KMS-11 (cell line): Measurements from ENCODE around the gene BRICD5.

Experiments
- H2AFZ ChIP-seq: fragments of 200-600 bp; sonication (generic); 2 replicates; pipeline ENCODE4 v1.6.1; 2016; ENCODE audit warnings: antibody characterized with exemption, mixed run types, low read depth
- H3K27ac ChIP-seq: fragments of 200-600 bp; sonication (generic); 2 replicates; pipeline ENCODE4 v1.6.1; 2016; ENCODE audit warnings: mild to moderate bottlenecking, mixed run types
- H3K27me3 ChIP-seq: fragments of 200-600 bp; sonication (generic); 2 replicates; pipeline ENCODE4 v1.6.1; 2017; ENCODE audit warnings: mild to moderate bottlenecking, low read depth, mixed run types, moderate library complexity; ENCODE audit not compliant: insufficient read depth
- H3K36me3 ChIP-seq: fragments of 200-600 bp; sonication (generic); 2 replicates; pipeline ENCODE4 v1.6.1; 2017; ENCODE audit warnings: mild to moderate bottlenecking, mixed run types; ENCODE audit not compliant: insufficient read depth
- H3K4me1 ChIP-seq: fragments of 200-600 bp; sonication (generic); 2 replicates; pipeline ENCODE4 v1.6.1; 2016; ENCODE audit warnings: mild to moderate bottlenecking, low read depth, mixed run types; ENCODE audit not compliant: poor library complexity, severe bottlenecking
- H3K4me2 ChIP-seq: fragments of 200-600 bp; sonication (generic); 2 replicates; pipeline ENCODE4 v1.7.0; 2016; ENCODE audit warnings: mild to moderate bottlenecking, mixed run types
- H3K4me3 ChIP-seq: fragments of 200-600 bp; sonication (generic); IDR thresholded peaks from 2 replicates; pipeline ENCODE4 v1.6.1; 2017; ENCODE audit warnings: low read depth, low read length, mixed read lengths; ENCODE audit not compliant: insufficient read depth
- H3K79me2 ChIP-seq: fragments of 200-600 bp; sonication (generic); 2 replicates; pipeline ENCODE4 v1.6.1; 2016; ENCODE audit warnings: low read depth, mixed run types; ENCODE audit not compliant: insufficient read depth
- H3K9ac ChIP-seq: fragments of 200-600 bp; sonication (generic); 2 replicates; pipeline ENCODE4 v1.6.1; 2016; ENCODE audit warnings: mild to moderate bottlenecking, mixed run types
- H4K20me1 ChIP-seq: fragments of 200-600 bp; sonication (generic); 2 replicates; pipeline ENCODE4 v1.6.1; 2016; ENCODE audit warnings: mild to moderate bottlenecking, mixed run types; ENCODE audit not compliant: insufficient read depth
- TF ChIP-seq, protein P1 (sequence below): fragments of 200-600 bp; sonication (generic); conservative IDR thresholded peaks from 2 replicates; pipeline ENCODE4 v1.6.1; 2017; ENCODE audit warnings: low read depth, mild to moderate bottlenecking, antibody characterized with exemption, low read length, moderate library complexity, mixed read lengths

BRICD5 gene

DNA sequence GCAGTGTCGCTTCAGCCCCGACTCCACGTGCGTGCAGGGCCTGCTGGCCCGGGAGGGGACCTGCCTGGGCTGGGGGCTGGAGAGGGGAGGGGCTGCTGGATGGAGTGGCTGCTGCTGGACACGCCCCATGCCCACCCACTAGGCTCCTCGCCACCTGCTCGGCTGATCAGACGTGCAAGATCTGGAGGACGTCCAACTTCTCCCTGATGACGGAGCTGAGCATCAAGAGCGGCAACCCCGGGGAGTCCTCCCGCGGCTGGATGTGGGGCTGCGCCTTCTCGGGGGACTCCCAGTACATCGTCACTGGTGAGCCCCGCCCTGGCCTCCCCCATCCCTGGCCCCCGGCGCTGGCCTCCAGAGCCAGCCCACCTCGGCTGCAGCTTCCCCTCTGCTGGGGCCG lies 2.4 kb downstream of the BRICD5 start:
- Histone ChIP-seq H3K79me2 (peaks cover 17% of the 10 kb centered on the region), H4K20me1 (no peaks in the 10 kb centered on the region), H3K4me3 (no peak overlapping the region), H3K4me2 (no peak overlapping the region), H3K4me1 (peaks cover 25% of the 10 kb centered on the region), H3K27me3 (no peaks in the 10 kb centered on the region), H3K36me3 (no peaks in the 10 kb centered on the region), H3K9ac (no peak overlapping the region), H3K27ac (no peak overlapping the region), H2AFZ (no peak overlapping the region)
- TF ChIP-seq, protein P1, sequence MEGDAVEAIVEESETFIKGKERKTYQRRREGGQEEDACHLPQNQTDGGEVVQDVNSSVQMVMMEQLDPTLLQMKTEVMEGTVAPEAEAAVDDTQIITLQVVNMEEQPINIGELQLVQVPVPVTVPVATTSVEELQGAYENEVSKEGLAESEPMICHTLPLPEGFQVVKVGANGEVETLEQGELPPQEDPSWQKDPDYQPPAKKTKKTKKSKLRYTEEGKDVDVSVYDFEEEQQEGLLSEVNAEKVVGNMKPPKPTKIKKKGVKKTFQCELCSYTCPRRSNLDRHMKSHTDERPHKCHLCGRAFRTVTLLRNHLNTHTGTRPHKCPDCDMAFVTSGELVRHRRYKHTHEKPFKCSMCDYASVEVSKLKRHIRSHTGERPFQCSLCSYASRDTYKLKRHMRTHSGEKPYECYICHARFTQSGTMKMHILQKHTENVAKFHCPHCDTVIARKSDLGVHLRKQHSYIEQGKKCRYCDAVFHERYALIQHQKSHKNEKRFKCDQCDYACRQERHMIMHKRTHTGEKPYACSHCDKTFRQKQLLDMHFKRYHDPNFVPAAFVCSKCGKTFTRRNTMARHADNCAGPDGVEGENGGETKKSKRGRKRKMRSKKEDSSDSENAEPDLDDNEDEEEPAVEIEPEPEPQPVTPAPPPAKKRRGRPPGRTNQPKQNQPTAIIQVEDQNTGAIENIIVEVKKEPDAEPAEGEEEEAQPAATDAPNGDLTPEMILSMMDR = no peak

DNA sequence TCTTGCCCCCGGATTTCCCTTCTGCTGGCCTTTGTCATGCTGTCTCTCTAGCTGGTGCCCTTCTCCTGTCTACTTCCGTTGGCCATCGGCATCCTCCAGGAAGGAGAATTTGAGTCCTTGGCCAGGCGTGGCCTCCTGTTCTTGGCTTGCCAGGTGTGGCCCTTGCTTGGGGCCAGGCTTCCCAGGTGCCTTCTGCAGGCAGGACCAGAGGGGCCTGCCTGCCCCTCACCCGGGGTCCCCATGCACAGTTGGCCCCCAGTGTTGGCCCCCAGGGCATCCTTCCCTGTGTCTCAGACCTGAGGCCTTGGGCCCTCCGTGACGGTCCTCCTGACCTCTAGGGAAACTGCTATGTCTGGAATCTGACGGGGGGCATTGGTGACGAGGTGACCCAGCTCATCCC lies 2.8 kb downstream of the BRICD5 start:
- no peaks in the 10 kb centered on the region for H3K36me3 ChIP-seq
- peaks cover 20% of the 10 kb centered on the region for H3K4me1 ChIP-seq
- H3K9ac ChIP-seq = no peak overlapping the region

DNA sequence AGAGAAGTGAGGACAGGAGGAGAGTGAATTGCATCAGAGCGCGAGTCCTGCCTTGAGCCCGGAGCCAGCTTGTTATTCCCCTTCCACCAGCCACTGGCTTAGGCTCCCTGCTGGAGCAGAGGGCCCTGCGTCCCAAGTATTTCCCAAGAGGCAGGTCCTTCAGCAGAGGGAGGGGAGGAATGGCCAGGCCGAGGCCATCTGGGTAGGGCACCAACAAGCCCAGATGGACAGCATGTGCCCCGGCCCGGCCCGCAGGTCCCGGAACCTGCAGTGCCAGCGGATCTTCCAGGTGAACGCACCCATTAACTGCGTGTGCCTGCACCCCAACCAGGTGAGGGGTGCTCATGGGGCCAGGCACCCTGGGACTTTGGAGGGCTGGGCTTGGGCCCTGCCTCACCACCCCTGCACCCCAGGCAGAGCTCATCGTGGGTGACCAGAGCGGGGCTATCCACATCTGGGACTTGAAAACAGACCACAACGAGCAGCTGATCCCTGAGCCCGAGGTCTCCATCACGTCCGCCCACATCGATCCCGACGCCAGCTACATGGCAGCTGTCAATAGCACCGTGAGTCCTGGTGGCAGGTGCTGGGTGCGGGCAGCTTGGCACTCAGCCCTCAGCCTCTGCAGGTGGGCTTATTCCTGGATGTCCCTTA lies 3.8 kb downstream of the BRICD5 start:
- H3K36me3 ChIP-seq = no peaks in the 10 kb centered on the region
- H3K4me2 ChIP-seq = peak overlapping the region; percentile 98
- TF ChIP-seq, protein P1 = no peak
- no peak overlapping the region for H3K4me3 ChIP-seq
- no peaks in the 10 kb centered on the region for H4K20me1 ChIP-seq
- no peak overlapping the region for H2AFZ ChIP-seq
- peaks cover 4% of the 10 kb centered on the region; the same call in 1 of the 2 replicates for H3K27me3 ChIP-seq
- H3K4me1 ChIP-seq = peaks cover 15% of the 10 kb centered on the region
- no peak overlapping the region for H3K27ac ChIP-seq
- no peak overlapping the region for H3K9ac ChIP-seq
- peaks cover 7% of the 10 kb centered on the region for H3K79me2 ChIP-seq

More for the DNA sequence above, 2.8 kb downstream of the BRICD5 start:
- TF ChIP-seq, protein P1 = no peak
- H3K4me3 ChIP-seq = no peak overlapping the region
- H3K27me3 ChIP-seq = no peaks in the 10 kb centered on the region
- H4K20me1 ChIP-seq = no peaks in the 10 kb centered on the region
- H3K27ac ChIP-seq = no peak overlapping the region
- peaks cover 13% of the 10 kb centered on the region for H3K79me2 ChIP-seq
- no peak overlapping the region for H3K4me2 ChIP-seq
- H2AFZ ChIP-seq = no peak overlapping the region

DNA sequence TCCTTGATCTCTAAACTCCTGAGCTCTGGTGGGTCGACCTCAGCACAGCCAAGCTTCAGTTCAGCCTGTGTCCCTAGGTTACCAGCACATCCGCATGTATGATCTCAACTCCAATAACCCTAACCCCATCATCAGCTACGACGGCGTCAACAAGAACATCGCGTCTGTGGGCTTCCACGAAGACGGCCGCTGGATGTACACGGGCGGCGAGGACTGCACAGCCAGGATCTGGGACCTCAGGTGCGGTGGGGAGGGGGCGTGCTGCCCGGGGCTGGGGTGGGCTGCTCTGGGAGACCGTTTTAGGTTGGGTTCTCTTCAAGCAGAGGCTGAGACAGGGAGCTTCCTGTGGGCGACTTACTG lies 4.3 kb downstream of the BRICD5 start:
- TF ChIP-seq, protein P1 = no peak
- Histone ChIP-seq H2AFZ (no peak overlapping the region), H3K9ac (peak overlapping the region; percentile 87; the same call in 1 of the 2 replicates), H3K4me1 (peaks cover 15% of the 10 kb centered on the region), H3K27ac (no peak overlapping the region), H3K36me3 (no peaks in the 10 kb centered on the region), H4K20me1 (no peaks in the 10 kb centered on the region), H3K4me3 (no peak overlapping the region), H3K27me3 (peaks cover 8% of the 10 kb centered on the region; the same call in 1 of the 2 replicates), H3K4me2 (peak overlapping the region; percentile 98), H3K79me2 (peaks cover 7% of the 10 kb centered on the region)
